ENCODE measurements around the gene PPP1R1B.

DNA sequence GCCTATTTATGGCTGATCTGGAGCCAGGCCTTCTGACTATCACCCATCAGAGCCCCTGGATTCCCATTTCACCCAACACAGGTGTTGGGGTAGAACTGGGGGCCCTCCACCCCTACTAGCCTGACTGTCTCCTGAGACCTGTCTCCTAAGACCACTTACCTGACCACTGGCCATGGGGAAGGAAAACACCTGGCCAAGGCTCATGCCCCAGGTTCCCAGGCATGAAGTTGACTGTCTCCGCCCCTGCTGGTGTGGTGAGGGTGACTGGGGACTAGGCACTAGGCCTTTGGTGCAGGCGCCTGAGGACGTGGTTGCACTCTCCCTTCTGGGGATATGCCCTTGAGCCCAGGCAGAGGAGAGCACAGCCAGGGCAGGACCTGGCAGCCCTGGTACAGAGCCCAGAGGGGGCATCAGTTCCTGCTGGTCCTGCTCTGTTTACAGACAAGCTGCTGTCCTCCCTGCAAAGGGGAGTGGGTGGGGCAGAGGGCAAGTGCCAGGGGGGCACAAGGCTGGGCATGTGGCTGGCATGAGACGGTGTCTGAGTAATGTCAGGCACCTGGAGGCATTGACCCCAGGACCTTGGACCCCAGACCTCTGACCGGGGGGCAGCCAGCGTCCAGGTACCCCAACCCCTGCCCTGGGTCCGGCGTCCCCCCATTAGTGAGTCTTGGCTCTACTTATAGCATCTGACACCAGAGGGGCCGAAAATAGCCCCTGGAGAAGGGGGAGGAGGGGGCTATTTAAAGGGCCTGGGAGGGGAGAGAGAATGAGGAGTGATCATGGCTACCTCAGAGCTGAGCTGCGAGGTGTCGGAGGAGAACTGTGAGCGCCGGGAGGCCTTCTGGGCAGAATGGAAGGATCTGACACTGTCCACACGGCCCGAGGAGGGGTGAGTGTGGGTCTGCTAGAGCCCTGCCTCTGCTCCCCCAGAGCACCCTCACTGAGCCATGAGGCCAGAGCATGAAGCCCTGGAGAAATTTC is 38.1 kb downstream of the PPP1R1B start, which contains the start of gene TCAP:
- no peak for TF ChIP-seq POLR2A (IDR thresholded peaks at IDR 0.05)
- no peak for TF ChIP-seq CTCF (IDR thresholded peaks at IDR 0.05)
- no peak for TF ChIP-seq EP300 (IDR thresholded peaks at IDR 0.05)

Data from suprapubic skin (tissue), 3 donors.